ENCODE measurements around the gene NXT1. TPM values are rescaled to one million over a fixed set of nuclear protein-coding genes. Genes with fewer than 3 reads are reported as not detected.
A peak's percentile ranks its signal among the peaks of the same experiment; 100 is the strongest.
"Not testable (repeated sequence)": the region's sequence is repeated elsewhere in the genome, so short reads cannot be mapped to it uniquely, and the experiment has no call there.

Gene NXT1
- total RNA-seq, 2 donors from 2014 or later, result 32.5 to 57.6 TPM

GRCh38 chr20:23337312-23337711 is 13.3 kb upstream of the NXT1 start:
- DNase-seq (ENCODE audit: low spot score) (no peak), ATAC-seq (no peak)
- Mint-ChIP-seq H3K9me3 (no peaks in the 10 kb centered on the region), H3K36me3 (no peaks in the 10 kb centered on the region), H3K4me3 (no peak overlapping the region), H3K27ac (no peak overlapping the region), H3K4me1 (ENCODE audit: low read depth in 2 of 2) (peaks cover 0 to 4% of the 10 kb centered on the region in 2 donors), H3K27me3 (no peaks in the 10 kb centered on the region)

GRCh38 chr20:23339986-23340385 is 10.6 kb upstream of the NXT1 start:
- DNase-seq (ENCODE audit: low spot score) (no peak), ATAC-seq (no peak)
- Mint-ChIP-seq H3K9me3 (no peaks in the 10 kb centered on the region), H3K4me1 (ENCODE audit: low read depth in 2 of 2) (no peaks in the 10 kb centered on the region), H3K27ac (no peak overlapping the region), H3K4me3 (no peak overlapping the region), H3K36me3 (no peaks in the 10 kb centered on the region), H3K27me3 (no peaks in the 10 kb centered on the region)

GRCh38 chr20:23340524-23340923 is 10.1 kb upstream of the NXT1 start:
- no peaks in the 10 kb centered on the region for H3K4me1 Mint-ChIP-seq (ENCODE audit: low read depth in 2 of 2)
- no peak overlapping the region for H3K27ac Mint-ChIP-seq
- no peaks in the 10 kb centered on the region for H3K9me3 Mint-ChIP-seq
- H3K36me3 Mint-ChIP-seq, result no peaks in the 10 kb centered on the region
- ATAC-seq, result no peak
- no peaks in the 10 kb centered on the region for H3K27me3 Mint-ChIP-seq
- no peak for DNase-seq (ENCODE audit: low spot score)
- H3K4me3 Mint-ChIP-seq, result no peak overlapping the region

GRCh38 chr20:23341073-23341472 is 9.5 kb upstream of the NXT1 start:
- Mint-ChIP-seq H3K36me3 (no peaks in the 10 kb centered on the region), H3K27ac (no peak overlapping the region), H3K27me3 (no peaks in the 10 kb centered on the region), H3K4me3 (no peak overlapping the region), H3K4me1 (ENCODE audit: low read depth in 2 of 2) (no peaks in the 10 kb centered on the region), H3K9me3 (no peaks in the 10 kb centered on the region)
- ATAC-seq (no peak), DNase-seq (ENCODE audit: low spot score) (no peak)

- Mint-ChIP-seq H3K27ac (no peak overlapping the region), H3K4me3 (no peak overlapping the region), H3K9me3 (no peaks in the 10 kb centered on the region)
Measured at GRCh38 chr20:23343590-23343989, 7.0 kb upstream of the NXT1 start.

GRCh38 chr20:23344336-23344735 is 6.3 kb upstream of the NXT1 start:
- Mint-ChIP-seq H3K4me1 (ENCODE audit: low read depth in 2 of 2) (peaks cover 2 to 3% of the 10 kb centered on the region in 2 donors), H3K4me3 (no peak overlapping the region), H3K9me3 (no peaks in the 10 kb centered on the region), H3K27ac (no peak overlapping the region), H3K27me3 (no peaks in the 10 kb centered on the region), H3K36me3 (no peaks in the 10 kb centered on the region)
- ATAC-seq (no peak), DNase-seq (ENCODE audit: low spot score) (no peak)

More at GRCh38 chr20:23343590-23343989, 7.0 kb upstream of the NXT1 start:
- Mint-ChIP-seq H3K27me3 (no peaks in the 10 kb centered on the region), H3K36me3 (no peaks in the 10 kb centered on the region), H3K4me1 (ENCODE audit: low read depth in 2 of 2) (no peaks in the 10 kb centered on the region)
- ATAC-seq (no peak), DNase-seq (ENCODE audit: low spot score) (no peak)

- H3K4me1 Mint-ChIP-seq (ENCODE audit: low read depth in 2 of 2), result peaks cover 10 to 11% of the 10 kb centered on the region in 2 donors
- ATAC-seq (no peak), DNase-seq (ENCODE audit: low spot score) (no peak)
- H3K27ac Mint-ChIP-seq, result no peak overlapping the region
- no peaks in the 10 kb centered on the region for H3K27me3 Mint-ChIP-seq
- H3K36me3 Mint-ChIP-seq, result no peaks in the 10 kb centered on the region
- no peaks in the 10 kb centered on the region for H3K9me3 Mint-ChIP-seq
- H3K4me3 Mint-ChIP-seq, result no peak overlapping the region
Measured at GRCh38 chr20:23346002-23346401, 4.6 kb upstream of the NXT1 start.

GRCh38 chr20:23347791-23348190 is 2.8 kb upstream of the NXT1 start:
- no peak for ATAC-seq
- Mint-ChIP-seq H3K4me1 (ENCODE audit: low read depth in 2 of 2) (peaks cover 16 to 20% of the 10 kb centered on the region in 2 donors), H3K4me3 (no peak overlapping the region)

GRCh38 chr20:23348510-23348909 is 2.1 kb upstream of the NXT1 start:
- peak overlapping the region; percentile 99 to 100 for H3K27ac Mint-ChIP-seq
- peaks cover 18 to 24% of the 10 kb centered on the region in 2 donors for H3K4me1 Mint-ChIP-seq (ENCODE audit: low read depth in 2 of 2)
- H3K4me3 Mint-ChIP-seq, result peak overlapping the region; percentile 98
- DNase-seq (ENCODE audit: low spot score); H3K36me3 Mint-ChIP-seq; H3K27me3 Mint-ChIP-seq; ATAC-seq; H3K9me3 Mint-ChIP-seq: not testable (repeated sequence)

More at GRCh38 chr20:23347791-23348190, 2.8 kb upstream of the NXT1 start:
- Mint-ChIP-seq H3K27ac (peak overlapping the region in 1 of 2 donors; percentile 99), H3K9me3 (no peaks in the 10 kb centered on the region), H3K36me3 (peaks cover 6% of the 10 kb centered on the region), H3K27me3 (no peaks in the 10 kb centered on the region)
- no peak for DNase-seq (ENCODE audit: low spot score)

GRCh38 chr20:23349338-23350195 is 1.0 kb upstream of the NXT1 start:
- ATAC-seq (peak; percentile 68 to 73), DNase-seq (ENCODE audit: low spot score) (no peak)
- Mint-ChIP-seq H3K4me3 (peak overlapping the region; percentile 98), H3K9me3 (no peaks in the 10 kb centered on the region), H3K27ac (peak overlapping the region; percentile 99 to 100), H3K27me3 (no peaks in the 10 kb centered on the region), H3K36me3 (peaks cover 6% of the 10 kb centered on the region), H3K4me1 (ENCODE audit: low read depth in 2 of 2) (peaks cover 18 to 24% of the 10 kb centered on the region in 2 donors)

- H3K27me3 Mint-ChIP-seq, result no peaks in the 10 kb centered on the region
- DNase-seq (ENCODE audit: low spot score), result peak; percentile 74
- H3K27ac Mint-ChIP-seq, result peak overlapping the region; percentile 99 to 100
- ATAC-seq, result peak; percentile 41 to 48
- no peaks in the 10 kb centered on the region for H3K9me3 Mint-ChIP-seq
- H3K36me3 Mint-ChIP-seq, result peaks cover 11% of the 10 kb centered on the region
- H3K4me1 Mint-ChIP-seq (ENCODE audit: low read depth in 2 of 2), result peaks cover 18 to 24% of the 10 kb centered on the region in 2 donors
- peak overlapping the region; percentile 95 for H3K4me3 Mint-ChIP-seq
Measured at GRCh38 chr20:23350904-23351838, 580 bp downstream of the NXT1 start.

- H3K9me3 Mint-ChIP-seq, result no peaks in the 10 kb centered on the region
- H3K27ac Mint-ChIP-seq, result no peak overlapping the region
- ATAC-seq, result no peak
- DNase-seq (ENCODE audit: low spot score), result no peak
- peaks cover 9% of the 10 kb centered on the region for H3K36me3 Mint-ChIP-seq
- H3K4me1 Mint-ChIP-seq (ENCODE audit: low read depth in 2 of 2), result peaks cover 15 to 37% of the 10 kb centered on the region in 2 donors
- no peak overlapping the region for H3K4me3 Mint-ChIP-seq
- H3K27me3 Mint-ChIP-seq, result no peaks in the 10 kb centered on the region
Measured at GRCh38 chr20:23356203-23356602, 5.6 kb downstream of the NXT1 start.

- Mint-ChIP-seq H3K4me1 (ENCODE audit: low read depth in 2 of 2) (peaks cover 11 to 35% of the 10 kb centered on the region in 2 donors), H3K4me3 (peak overlapping the region; percentile 94), H3K27me3 (no peaks in the 10 kb centered on the region), H3K27ac (peak overlapping the region; percentile 88 to 94), H3K9me3 (no peaks in the 10 kb centered on the region), H3K36me3 (peaks cover 6% of the 10 kb centered on the region)
- ATAC-seq, result peak; percentile 86 to 88
- DNase-seq (ENCODE audit: low spot score), result peak; percentile 100
Measured at GRCh38 chr20:23357767-23358562, 7.4 kb downstream of the NXT1 start.

Data from natural killer cell treated with Interleukin-12 subunit alpha and Interleukin-12 subunit beta and Interleukin-15 and Interleukin-18, amount 100 ng/mL, for 72 hours (primary cell).